Epithelial cell of umbilical artery (primary cell): ENCODE data around the gene IFT88. TPM values are rescaled to one million over a fixed set of nuclear protein-coding genes. Genes with fewer than 3 reads are reported as not detected.

Experiments
- total RNA-seq: library from RNA; depleted of rRNA; stranded (reverse); fragments of >200 nt; gene quantifications from 2 replicates; pipeline ENCODE4 v1.2.3, GENCODE V29; 2014

IFT88 gene, protein sequence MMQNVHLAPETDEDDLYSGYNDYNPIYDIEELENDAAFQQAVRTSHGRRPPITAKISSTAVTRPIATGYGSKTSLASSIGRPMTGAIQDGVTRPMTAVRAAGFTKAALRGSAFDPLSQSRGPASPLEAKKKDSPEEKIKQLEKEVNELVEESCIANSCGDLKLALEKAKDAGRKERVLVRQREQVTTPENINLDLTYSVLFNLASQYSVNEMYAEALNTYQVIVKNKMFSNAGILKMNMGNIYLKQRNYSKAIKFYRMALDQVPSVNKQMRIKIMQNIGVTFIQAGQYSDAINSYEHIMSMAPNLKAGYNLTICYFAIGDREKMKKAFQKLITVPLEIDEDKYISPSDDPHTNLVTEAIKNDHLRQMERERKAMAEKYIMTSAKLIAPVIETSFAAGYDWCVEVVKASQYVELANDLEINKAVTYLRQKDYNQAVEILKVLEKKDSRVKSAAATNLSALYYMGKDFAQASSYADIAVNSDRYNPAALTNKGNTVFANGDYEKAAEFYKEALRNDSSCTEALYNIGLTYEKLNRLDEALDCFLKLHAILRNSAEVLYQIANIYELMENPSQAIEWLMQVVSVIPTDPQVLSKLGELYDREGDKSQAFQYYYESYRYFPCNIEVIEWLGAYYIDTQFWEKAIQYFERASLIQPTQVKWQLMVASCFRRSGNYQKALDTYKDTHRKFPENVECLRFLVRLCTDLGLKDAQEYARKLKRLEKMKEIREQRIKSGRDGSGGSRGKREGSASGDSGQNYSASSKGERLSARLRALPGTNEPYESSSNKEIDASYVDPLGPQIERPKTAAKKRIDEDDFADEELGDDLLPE
- 9.4 and 10.3 TPM in 2 replicates for total RNA-seq

DNA sequence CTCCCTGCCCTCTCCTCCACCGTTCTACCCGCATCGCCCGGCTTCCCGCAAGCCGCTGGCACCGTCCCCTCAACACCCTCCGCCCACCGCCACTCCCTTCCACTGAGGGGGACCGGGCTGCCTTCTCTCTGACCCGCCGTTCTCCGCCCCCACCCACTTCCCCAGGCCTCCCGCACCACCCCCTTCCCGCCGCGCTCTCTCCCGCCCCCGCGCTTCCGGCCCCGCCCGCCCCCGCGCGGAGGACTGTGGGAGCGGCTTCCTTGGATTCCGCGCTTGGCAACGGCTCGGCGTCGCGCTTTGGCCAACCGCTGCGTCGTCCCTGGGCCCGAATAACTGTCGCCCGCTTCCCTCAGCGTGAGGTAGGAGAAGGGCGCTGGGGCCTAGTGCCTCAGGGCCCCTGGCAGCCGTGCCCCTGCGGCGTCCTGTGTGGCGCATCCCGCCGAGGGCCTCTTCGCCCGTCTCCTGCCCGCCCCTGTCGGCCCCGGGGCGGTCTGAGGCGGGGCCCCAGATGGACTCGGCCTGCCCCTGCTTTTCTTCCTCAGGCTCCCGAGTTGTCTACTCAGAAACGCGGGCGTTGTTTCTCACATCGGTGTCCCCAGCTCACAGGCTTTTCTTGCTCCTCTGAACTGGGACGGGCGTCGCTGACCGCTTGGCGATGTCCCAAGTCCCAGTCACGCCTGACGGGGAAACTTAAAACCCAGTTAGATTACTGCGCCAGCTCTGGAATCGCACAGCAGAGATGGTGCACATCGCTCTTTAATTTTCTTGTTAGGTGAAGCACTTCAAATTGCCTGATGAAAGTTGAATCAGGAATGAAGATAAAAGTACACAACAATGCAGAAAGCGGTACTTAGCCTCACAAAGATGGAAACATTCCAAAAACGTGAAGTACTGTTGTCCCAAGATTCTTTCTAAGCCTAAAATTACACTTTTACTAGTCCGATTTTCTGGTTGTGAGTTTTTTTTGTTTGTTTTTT is at the start of gene IFT88:
IFT88 (plus strand) TSS at position 260 of the 977 bp plus-strand sequence. CDS start 7,229 bp downstream, outside the sequence.

DNA sequence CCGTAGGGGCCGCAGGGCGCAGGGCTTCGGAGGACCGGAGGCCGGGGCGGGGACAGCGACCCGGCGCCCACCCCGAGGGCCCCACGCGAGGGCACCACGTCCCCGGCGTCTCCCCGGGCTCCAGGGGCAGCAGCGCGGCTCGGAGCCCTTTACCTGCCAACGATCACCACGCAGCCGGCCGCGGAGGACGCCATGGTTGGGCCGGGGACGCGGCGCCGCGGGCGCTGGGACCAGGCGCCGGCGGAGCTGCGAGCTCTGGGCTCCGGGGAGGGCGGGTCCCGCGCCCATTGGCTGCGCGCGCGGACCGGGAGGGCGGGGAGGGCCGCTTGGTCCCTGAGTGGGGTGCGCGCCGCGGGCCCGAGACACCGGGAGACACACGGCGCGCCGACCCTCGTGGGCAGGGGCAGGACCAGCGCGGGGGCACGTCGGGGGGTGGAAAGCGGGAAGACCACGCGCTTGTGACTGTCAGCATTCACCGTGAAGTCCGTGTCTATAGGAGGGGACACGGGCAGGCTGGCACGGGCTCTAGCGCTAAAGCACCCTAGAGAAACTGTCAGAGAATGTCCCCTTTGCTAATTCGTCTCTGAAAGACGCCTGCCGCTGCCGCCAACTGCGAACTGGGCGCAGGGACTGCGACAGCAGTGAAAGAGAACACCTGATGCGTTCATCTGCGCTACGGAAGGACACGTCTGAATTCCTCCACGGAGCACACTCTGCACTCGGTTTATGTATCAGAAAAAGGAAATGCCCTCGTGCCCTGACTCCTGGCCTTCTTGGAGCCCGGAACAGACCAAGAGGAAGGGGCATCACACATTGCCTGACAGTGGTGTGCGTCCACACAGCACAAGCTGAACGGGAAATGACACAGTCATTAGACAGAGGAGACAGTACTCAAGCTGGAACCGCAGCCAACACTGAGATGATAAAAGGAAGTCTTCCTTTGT is 41.1 kb upstream of the IFT88 start, which contains the start of gene CRYL1:
CRYL1 (minus strand) TSS at position 257 of the 944 bp plus-strand sequence; CDS start at position 194, 63 bp downstream.

DNA sequence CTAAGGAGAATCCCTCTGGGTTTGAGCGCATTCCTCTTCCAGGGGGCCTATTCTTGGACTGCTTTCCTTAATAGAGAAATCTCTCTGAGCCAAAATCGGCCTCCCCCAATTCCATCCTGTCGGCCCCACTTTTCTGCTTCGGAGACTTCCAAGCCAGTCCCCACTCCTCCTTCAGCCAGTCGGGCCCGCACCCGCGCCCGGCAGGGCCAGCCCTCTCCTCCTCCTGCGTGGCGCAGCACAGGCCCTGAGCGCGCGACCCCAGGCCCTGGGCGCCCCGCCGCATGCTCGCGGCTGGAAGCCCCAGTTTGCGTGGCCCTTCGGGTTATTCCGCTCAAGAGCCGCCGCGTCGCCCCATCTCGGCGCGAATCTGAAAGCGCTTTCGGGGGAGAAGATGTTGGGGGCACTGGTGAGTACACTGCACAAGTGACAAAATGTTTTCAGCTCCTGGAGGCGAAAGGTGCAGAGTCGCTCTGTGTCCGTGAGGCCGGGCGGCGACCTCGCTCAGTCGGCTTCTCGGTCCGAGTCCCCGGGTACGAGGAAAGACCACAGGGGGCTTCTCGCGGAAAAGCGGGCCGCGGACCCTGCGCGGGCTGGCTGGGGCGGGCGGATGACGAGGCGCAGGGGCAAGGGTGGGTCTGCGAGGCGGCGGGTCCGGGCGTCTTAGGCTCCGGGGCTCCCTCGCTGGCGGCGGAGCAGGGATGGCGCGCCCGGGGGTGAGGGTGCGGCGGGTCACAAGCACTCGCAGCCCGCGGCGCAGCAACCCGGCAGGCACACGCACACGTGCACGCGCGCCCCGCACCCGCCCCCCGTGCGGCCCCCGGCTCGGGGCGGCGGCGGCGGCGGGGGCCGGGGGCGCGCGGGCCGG is 136.2 kb downstream of the IFT88 start, which contains the start of gene IL17D:
IL17D (plus strand) TSS at position 785 of the 865 bp plus-strand sequence. CDS start 303 bp downstream, outside the sequence.

Other genes with a start within 250 kb of the IFT88 start
- gene CRYL1, start 41.3 kb upstream of the IFT88 start, total RNA-seq, result 18.5 and 19.3 TPM in 2 replicates
- 2.6 and 3.6 TPM in 2 replicates for gene IL17D, start 136.5 kb downstream of the IFT88 start, total RNA-seq
- 5.5 and 11.7 TPM in 2 replicates for gene EEF1AKMT1, start 206.8 kb downstream of the IFT88 start, total RNA-seq